Measurements from ENCODE around the gene MYO1G.

MYO1G gene

DNA sequence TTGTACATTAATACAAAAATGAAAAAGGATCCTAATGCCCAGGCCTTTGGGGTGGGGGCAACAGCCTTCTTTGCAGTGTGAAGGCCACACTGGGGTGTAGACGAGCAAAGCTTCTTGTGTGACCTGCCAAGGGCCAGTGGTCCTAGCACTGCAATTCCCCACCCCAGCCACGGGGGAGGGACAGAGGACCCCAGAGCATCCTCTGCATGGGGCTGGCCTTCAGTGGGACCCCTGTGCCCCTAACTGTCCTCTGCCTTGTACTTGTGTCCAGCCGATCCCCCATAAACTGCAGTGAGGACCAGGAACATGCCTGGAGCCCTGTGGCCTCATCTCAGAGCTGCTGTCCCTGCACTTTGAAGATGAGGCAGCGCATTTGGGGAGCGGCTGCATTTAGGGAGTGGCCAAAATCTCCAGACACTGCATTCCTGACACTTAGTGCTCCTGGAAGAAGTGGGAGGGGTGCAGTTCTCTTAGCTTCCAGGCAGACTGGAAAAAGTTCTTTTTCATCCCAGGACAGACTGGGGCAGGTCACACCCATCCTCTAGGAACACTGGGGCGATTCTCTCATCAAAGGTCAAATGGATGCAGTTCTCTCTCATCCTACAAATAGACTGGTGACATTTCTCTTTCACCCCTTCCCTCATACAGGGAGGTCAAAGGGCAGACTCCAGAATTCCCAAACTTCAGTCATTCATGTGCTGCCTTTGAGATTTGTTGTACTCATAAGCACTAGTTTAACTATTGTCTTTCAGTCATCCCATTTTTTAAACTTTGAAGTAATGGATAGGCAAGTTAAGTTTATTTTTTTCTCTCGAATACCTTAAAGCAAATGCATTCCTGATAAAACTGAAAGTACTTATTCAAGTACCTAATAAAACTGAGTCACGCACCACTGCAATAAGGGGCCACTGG lies 922 bp upstream of the MYO1G start:
- no peak for DNase-seq

DNA sequence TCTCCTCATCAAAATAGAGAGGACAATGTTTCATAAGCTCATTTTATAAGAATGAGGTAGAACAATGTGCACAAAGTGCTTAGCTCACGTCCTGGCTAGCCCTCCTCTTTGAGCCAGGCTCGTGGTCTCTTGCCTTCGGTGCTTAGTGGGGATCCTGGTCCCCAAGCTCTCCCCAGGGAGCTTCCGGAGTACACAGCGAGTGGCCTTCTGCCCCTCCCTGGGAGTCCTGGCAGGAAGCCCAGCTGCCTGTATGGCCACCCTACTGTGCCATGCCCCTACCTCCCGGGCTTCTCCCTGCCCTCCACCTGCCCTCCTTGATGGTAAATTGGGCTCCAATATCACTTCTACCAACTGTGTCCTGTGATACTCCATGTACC lies 868 bp downstream of the MYO1G start:
- DNase-seq, result no peak

DNA sequence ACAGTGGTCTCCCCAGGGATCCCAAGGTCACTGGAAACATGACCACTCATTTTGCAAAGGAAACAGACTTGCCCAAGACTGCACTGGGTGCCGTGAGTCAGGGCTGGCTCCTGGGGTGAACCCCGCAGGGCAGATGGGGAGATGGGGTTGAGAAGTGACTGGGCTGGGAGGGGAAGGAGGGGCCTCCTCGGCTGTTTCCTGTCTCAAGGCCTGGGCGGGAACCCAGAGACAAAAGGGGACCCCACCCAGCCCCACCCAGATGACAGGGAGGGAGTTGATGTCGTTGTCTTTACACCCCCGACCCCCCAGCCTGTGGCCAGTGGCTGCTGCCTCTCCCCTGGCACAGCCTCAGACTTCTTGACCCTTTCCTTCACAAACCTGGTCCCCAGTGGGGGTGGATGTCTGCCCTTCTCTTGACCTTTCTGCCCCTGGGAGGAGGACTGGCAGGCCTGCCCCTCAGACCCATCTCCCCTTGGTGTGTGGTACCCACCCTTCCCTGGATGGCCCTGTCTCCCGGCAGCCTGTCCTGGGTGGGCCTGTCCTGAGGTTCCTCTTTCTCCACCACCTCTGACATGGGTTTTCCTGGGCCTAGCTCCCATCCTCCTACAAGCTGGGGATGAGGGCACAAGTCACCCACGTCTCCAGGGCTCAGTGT lies 1.4 kb downstream of the MYO1G start:
- DNase-seq, result no peak

DNA sequence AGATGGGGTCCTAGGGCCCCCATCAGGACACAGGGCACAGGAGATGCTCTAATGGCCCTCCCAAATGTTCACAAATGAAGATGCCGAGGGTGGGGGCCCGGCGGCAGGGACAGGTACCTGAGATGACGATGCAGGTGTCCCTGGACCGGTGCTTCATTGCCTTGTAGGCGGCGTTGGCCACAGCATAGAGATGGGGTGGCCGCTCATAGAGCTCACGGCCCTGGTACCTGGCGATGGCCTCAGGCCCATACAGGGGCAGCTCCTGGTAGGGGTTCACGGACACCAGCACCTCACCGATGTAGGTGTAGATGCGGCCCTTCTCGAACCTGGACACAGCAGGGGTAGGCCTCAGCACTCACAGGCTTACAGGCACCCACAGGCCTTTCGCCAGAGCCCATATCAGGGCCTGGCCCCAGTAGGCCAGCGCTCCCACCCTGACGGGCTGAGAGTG lies 2.0 kb downstream of the MYO1G start:
- no peak for DNase-seq

DNA sequence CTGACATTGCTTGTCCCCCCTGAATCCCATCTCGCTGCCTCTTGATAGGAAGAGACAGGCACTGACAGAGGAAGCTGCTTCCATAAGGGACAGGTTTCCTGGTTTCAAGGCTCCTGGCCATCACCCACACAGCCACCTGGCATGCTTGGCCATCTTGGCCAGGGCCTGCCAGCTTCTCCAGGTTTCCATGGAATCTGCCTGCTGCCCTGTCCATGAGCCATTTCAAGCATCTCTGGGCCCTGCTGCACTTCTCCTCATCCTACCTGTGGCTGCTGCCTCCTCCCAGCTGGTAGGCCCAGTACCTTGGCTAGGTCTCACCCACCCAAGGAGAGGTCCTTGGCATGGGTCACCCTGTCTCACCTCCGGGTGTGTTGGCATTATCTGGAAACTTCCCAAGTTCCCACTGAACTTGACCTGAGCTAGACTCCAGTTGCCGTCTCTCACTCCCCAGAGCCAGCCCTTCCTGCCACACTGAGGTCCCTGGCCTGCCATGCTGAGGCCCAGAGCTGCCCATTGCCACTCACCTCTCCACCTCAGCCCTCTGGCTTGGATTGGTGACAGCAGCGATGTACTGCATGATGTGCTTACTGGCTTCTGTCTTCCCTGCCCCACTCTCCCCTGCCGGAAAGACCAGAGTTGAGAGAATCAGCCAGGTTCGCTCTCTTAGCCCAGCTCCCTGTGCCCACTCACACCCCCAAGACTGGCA lies 2.6 kb downstream of the MYO1G start:
- no peak for DNase-seq

DNA sequence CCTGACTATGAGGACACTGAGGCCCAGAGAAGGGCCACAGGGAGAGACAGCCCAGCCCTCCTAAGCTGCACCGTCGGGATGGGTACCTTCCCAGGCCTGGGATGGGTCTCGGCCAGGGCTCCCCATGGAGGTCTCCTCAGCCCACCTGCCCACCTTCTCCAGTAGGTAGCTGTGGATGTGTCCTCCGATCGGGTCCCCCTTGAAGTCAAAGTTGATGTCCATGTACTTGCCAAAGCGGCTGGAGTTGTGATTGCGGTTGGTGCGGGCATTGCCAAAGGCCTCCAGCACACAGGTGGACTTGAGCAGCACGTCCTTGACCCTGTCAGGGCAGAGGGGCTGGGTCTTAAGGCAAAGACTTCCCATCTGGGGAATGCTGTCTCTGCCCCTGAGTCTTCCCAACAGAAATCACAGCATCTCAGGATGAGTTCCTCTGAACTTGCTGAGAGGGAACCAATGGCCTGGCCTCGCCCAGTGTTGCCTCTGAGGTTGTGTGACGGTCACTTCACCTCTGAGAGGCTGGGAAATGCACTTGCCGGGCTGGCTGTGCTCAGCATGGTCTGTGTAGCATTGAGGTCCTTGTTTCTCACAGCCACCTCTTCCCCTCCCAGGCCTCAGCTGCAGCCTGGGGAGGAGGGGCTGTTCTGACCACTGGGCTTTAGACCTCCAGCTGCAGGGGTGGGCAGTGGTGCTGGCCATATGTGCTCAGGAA lies 3.3 kb downstream of the MYO1G start:
- DNase-seq, result no peak

DNA sequence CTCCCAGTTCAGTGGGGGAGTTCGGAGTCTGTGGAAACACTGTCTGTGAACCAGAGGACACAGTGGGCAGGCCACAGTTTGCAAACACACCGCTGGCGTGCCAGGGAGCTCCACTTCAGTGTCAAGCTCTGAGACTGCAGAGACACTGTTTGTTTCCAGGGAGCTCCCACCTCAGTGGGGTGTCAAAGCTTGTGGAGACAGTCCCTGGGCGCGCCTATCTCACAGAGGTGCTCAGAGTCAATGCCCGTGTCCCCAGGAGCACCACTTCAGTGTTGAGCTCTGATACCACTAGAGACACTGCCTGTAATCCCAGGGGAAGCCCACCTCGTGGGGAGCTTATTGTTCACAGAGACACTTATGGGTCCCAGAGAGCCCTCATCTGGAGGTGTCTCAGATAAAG lies 4.3 kb downstream of the MYO1G start:
- no peak for DNase-seq

DNA sequence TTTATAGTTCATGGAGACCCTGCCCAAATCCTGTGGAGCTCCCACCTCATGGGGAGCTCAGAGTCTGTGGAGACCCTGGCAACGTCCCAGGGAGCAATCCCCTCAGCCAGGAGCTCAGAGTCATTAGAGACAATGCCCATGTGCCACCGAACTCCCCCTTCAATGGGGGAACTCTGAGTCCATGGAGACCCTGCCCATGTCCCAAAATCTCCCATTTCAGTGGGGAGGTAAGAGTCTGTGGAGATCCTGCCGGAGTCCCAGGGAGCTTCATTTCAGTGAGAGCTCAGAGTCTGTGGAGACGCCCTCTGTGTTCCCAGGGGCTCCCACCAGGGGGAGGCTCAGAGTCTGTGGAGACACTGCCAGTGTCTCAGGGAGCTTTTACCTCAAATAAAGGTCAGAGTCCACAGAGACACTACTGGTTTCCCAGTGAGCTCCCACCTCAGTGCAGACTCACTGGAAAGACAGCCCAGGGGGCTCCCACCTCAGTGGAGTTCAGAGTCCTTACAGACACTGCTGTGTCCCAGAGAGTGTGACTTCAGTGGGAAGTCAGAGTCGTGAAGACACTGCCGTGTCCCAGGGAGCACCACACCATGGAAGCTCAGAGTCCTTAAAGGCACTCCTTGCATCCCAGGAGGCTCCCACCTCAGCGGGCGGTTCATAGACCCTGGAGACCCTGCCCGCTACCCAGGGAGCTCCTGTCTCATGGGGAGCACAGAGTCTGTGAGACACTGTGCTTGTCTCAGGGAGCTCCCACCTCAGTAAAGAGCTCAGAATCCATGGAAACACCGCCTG lies 5.0 kb downstream of the MYO1G start:
- DNase-seq, result no peak

DNA sequence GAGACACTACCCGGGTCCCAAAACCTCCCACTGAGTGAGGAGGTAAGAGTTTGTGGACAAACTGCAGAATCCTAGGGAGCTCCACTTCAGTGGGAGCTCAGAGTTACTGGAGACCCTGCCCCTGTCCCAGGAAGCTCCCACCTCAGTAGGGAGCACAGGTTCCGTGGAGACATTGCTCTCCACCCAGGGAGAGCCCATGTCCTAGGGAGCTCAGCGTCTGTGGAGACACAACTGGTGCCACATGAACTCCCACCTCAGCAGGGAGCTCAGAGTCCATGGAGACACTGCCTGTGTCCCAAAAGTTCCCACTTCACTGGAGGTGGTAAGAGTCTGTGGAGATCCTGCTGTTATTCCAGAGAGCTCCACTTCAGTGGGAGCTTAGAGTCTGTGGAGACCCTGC lies 6.3 kb downstream of the MYO1G start:
- no peak for DNase-seq

DNA sequence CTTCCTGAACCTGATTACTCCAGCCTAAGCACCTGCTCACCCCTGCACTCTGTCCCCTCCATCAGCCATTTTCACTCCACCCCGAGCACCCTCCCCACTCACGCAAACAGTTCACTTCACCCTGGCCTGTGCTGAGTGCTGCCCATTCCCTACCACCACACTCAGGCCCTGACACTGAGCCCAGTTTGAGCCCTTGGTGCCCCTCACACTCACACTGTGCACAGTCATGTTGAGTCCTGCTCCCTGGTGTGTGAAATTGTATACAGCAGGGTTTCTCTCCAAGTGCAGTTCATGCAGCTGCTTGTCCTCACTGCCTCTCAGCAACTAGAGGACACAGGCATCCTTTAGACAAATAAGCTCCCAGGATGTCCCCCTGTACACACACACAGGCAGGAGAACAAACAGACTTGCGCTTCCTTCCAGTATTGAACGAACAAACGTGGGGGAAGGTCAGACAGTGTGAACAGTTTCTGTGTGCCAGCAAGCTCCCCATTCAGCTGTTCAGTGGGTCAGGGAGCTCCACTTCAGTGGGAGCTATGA lies 6.8 kb downstream of the MYO1G start:
- no peak for DNase-seq

DNA sequence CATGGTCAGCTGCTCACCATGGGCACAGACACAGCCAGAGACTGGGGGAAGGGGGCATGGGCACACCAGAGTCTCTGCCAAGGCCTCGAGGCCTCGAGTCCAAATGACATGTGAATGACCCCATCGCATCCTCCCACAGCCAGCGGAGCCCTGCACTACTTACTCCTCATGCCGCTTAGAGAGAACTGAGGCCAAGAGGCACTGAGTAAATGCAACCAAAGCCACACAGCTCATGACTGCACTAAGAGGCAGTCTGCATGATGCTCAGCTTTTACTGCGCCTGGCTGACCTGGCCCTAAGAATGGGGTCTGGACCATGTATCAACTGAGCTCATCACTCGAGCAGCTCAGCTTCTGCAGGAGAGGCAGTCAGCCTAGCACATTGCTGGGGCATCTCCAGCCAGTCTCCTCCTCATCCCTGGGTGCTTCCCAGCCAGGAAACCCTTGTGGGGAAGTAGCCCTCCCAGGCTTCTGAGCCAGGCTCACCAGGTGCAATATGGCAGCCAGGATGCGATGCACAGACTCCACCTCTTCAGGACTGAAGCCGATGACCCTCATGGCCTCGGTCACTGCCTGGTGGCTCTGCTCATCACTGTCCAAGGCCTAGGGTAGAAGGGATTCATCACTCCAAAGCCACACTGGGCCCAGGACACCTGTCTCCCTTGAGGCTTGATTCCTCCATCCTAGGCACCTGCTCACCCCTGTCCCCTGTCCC lies 7.5 kb downstream of the MYO1G start:
- no peak for DNase-seq

DNA sequence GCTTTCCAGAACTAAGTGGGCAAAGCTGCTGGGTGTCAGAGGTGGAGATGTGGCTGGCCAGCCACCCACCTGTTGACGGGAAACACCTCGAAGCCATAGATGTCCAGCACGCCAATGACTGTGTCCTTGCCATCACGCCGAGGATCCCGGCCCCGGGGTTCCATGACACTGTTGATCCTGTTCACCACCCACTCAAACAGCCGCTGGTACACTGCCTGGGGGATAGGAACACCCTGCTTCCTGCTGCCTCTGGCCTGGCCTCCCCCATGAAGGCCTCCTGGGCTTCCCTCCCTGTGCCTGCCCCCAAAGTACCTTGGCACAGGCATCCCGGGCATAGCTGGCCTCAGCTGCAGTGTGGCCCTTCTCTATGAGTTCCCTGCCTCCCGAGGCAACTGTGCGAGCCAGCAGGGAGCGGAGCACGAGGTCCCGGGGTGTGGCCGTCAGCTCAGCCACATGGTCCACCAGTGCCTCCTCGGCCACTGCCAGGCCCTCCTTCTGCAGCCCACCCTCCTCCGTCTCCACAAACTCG lies 8.2 kb downstream of the MYO1G start:
- DNase-seq, result no peak

DNA sequence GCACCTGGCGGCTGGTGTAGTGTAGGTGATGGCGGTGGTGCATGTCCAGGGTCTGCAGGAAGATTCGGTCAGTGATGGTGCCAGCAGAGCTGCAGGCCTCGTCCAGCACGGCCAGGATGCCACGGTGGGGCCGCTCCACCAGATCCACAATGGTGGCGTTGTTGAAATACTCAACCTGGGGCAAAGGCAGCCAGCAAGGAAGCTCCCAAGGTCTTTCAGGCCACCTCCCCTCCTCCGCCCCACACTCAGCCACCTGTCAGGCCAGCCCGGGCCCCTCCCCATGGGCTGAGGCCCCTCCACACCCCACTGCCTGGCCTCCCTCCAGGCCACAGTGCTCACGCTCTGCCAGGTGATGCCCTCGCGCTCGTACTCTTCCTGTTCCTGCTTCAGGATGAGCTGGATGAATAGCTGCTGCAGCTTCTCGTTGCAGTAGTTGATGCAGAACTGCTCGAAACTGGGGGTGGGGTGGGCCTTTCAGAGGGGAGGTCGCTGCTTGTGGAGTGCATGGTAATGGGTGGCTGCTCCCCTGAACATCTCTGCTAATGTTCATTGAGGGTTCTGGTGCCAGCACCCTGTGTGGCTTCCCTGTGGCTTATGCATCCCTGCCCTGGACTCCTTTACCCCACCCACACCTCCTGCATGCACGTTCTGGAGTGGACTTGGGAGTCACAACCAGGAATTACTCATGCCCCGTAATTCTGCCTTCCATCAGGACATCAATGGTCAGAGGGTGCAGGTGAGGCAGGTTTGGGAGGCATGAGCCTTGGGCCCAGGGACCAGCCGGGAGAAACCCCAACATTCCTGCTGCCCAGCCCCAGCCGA lies 8.9 kb downstream of the MYO1G start:
- DNase-seq, result no peak

DNA sequence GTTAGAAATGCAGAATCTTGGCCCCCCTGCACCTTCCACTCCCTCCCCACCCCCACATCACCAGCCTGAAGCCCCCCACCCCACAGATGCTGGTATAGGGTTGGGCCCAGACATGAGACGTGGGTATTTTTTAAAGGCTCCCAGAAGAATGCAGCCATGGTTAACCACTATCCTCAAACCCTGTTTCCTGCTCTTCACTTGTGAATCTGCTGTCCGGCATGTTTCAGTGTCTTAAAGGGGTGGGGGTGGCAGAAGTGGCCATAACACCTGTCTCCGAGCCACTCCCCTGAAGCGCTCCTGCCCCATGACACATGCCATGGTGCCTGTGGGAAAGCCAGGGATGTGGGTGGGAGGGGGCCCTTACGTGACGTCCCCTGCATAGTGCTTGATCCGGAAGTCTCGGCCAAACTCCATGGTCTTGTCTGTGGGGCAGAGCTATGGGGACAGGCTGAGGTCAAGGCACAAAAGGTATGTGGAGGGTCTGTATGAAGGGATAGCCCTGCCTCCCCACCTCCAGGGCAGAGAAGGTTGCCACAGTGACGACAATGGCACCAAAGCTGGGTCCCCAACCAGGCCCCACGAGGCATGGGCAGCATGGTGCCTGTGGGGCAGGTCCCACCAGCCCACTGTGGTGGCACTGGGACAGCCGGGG lies 9.6 kb downstream of the MYO1G start:
- DNase-seq, result no peak

DNA sequence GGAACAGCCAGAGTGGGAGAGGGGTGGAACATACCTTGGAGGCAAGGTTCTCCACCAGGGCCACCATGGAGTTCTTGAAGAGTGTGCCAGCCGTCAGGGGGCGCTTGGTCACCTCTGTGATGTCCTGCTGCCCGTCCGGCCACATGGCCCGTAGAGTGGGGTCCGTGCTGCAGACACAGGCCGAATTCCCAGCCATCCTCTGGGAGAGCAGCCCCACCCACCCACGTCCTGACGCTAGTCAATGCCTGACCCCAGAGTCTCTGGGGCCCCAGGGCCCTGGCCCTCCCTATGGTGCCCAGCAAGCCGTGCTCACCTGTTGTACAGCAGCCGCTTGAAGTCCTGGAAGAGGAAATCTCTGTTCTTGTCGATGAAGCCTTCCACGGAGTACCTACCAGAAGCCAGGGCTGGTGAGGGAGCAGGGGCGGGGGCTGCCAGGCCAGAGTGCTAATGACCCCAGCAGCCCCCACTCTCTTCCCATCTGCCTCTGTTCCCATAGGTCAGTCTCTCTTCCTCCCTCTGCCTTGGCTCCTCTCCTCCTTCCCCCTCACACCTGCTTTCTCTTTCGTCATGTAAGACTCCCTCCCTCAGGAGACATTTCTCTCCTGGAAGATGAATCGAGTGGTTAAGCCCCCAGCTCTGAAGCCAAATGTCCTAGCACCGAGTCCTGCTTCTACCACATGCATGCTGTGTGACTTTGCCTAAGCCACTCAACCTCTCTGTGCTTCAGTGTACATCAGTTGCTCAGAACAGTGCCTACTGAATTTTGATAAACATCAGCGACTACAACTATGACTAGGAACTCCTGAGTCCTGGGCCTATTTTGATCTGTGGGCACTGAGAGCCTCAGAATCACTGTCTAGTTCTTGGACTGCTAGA lies 11.0 kb downstream of the MYO1G start:
- DNase-seq, result no peak

DNA sequence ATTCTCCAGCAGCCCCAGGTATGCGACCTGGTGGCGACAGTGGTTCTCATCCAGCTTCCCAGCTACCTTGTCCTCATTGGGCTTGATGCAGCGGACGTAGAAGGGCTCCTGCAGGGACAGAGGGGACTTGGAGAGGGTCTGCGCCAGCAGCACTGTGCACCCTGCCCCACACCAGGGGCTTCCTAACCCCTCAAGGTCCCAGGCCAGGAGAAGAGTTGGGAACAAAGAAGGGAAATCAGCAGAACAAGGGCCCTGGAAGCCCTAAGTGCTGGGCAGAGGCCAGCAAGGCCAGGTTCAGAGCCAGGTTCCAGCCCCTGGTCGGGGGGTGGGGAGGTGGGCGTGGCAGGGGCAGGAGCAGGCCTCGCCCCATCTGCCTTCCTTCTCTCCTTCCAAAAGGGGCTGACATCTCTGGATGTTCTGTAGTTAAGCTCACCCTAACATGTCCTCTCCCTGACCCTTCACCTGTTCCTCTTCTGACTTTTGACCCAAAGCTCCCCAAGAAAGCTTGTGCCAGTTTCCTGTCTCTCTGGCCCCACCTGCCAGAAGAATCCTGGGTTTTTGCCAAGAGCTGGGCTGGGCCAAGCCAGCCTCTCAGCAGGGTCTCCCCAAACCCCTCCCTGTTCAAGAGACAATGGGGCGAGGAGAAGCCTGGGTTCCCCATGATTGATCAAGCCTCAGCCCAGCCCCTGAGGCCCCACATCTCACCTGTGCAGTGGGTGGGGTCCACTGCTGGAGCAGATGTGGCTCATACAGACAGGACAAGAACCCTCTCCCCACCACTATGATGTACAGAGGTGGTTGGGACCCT lies 11.9 kb downstream of the MYO1G start:
- no peak for DNase-seq

DNA sequence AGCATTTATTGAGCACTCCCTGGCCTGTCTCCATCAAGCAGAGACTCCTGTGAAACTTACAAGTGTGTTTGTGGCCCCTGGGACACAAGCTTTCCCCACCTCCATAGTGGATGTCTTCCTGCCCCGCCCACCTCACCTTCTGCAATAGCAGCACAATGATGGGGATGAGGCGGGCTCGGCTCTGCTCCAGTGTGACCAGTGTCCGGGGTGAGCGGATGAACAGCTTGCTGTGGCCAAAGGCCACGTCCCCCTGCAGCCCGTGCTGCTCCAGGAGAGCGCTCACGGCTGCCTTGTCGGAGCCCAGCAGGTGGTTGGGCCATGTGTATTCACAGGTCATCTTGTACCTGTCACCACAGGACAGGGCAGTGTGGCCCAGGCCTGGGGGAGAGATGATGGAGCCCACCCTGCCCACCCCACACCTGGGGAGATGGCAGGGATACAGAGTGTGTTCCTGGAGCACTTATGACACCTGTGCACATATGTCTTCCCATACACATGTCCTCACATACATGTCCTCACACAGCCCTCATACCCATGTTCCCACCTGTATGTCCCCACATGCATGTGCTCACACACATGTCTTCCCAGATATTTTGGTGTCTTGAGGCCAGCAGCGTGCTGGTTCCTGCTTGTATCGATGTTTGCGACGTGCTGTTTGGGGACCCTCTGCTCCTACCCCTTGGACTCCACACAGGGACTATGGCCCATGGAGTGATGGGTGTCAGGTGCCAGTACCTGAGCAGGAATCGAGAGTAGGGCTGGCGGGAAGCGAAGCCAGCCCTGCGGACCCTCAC lies 12.7 kb downstream of the MYO1G start:
- no peak for DNase-seq
